Measurements from ENCODE around the gene POTED. TPM values are rescaled to one million over a fixed set of nuclear protein-coding genes. Genes with fewer than 3 reads are reported as not detected.
"Not testable (repeated sequence)": the region's sequence is repeated elsewhere in the genome, so short reads cannot be mapped to it uniquely, and the experiment has no call there.

The POTED gene
- not detected in 2 replicates for polyA plus RNA-seq (2014; cell fraction: cytosol; rRNA removed)
- not detected in 2 replicates for polyA plus RNA-seq (2014; cell fraction: nucleus; rRNA removed)

- not testable (repeated sequence) for DNase-seq (ENCODE audit: low spot score)
Observed at GRCh38 chr21:13609477-13609876, at the start of gene POTED. TSS of gene POTED (plus strand) at chr21:13609777. CDS start at chr21:13610229, 452 bp downstream.

- DNase-seq (ENCODE audit: low spot score), result not testable (repeated sequence)
Observed at GRCh38 chr21:13650101-13650500, 40.5 kb downstream of the POTED start.

- not testable (repeated sequence) for DNase-seq (ENCODE audit: low spot score)
Observed at GRCh38 chr21:13651746-13652145, 42.2 kb downstream of the POTED start.

Small RNAs within 50 kb of the gene (small RNA-seq; reads per million reads assigned to genes)
- gene AL050303.3 (0 reads per million in 2 experiments), gene MIR3118-1 (0 reads per million in 2 experiments), gene RNU6-286P (0 reads per million in 2 experiments)
